Ishikawa (cell line): ENCODE data around the gene TNPO3.

ENCODE experiments used
- CEBPB ChIP-seq: IDR thresholded peaks from 2 replicates; pipeline ENCODE4 v1.6.1; 2012
- CREB1 ChIP-seq: IDR thresholded peaks from 2 replicates; pipeline ENCODE4 v1.6.1; 2012; ENCODE audit warnings: low read depth
- EGR1 ChIP-seq: IDR thresholded peaks from 2 replicates; pipeline ENCODE4 v1.6.1; 2012
- EP300 ChIP-seq: IDR thresholded peaks from 2 replicates; pipeline ENCODE4 v1.6.1; 2012; ENCODE audit warnings: borderline replicate concordance
- FOXM1 ChIP-seq: IDR thresholded peaks from 2 replicates; pipeline ENCODE4 v1.6.1; 2012; ENCODE audit warnings: low read depth, borderline replicate concordance
- MAX ChIP-seq: IDR thresholded peaks from 2 replicates; pipeline ENCODE4 v1.6.1; 2012
- NFIC ChIP-seq: IDR thresholded peaks from 2 replicates; pipeline ENCODE4 v1.6.1; 2012
- RAD21 ChIP-seq: IDR thresholded peaks from 2 replicates; pipeline ENCODE4 v1.6.1; 2012; ENCODE audit warnings: low read depth
- REST ChIP-seq: IDR thresholded peaks from 2 replicates; pipeline ENCODE4 v1.6.1; 2012; ENCODE audit warnings: low read depth, mild to moderate bottlenecking
- TAF1 ChIP-seq: IDR thresholded peaks from 2 replicates; pipeline ENCODE4 v1.6.1; 2012; ENCODE audit warnings: low read depth, mild to moderate bottlenecking
- TCF12 ChIP-seq: IDR thresholded peaks from 2 replicates; pipeline ENCODE4 v1.6.1; 2012; ENCODE audit warnings: low read depth
- TEAD4 ChIP-seq: IDR thresholded peaks from 2 replicates; pipeline ENCODE4 v1.6.1; 2012
- USF1 ChIP-seq: IDR thresholded peaks from 2 replicates; pipeline ENCODE4 v1.6.1; 2012
- YY1 ChIP-seq: IDR thresholded peaks from 2 replicates; pipeline ENCODE4 v1.6.1; 2012; ENCODE audit warnings: low read depth
- ZBTB7A ChIP-seq: IDR thresholded peaks from 2 replicates; pipeline ENCODE4 v1.6.1; 2012; ENCODE audit warnings: low read depth

TNPO3 gene

GRCh38 chr7:129069021-129069420 lies 14.1 kb upstream of the TNPO3 start:
- TF ChIP-seq REST (no peak), TEAD4 (no peak), MAX (no peak), EGR1 (no peak), TAF1 (no peak), ZBTB7A (no peak), YY1 (no peak), TCF12 (no peak), RAD21 (no peak), NFIC (no peak), USF1 (no peak), EP300 (no peak), CREB1 (no peak)

GRCh38 chr7:129067943-129068548 lies 13.1 kb upstream of the TNPO3 start:
- no peak for TF ChIP-seq RAD21
- TF ChIP-seq MAX: no peak
- no peak for TF ChIP-seq YY1
- no peak for TF ChIP-seq EP300
- TF ChIP-seq CREB1: no peak
- no peak for TF ChIP-seq TEAD4
- TF ChIP-seq FOXM1: no peak
- no peak for TF ChIP-seq REST
- TF ChIP-seq NFIC: no peak
- no peak for TF ChIP-seq TAF1
- no peak for TF ChIP-seq CEBPB
- TF ChIP-seq EGR1: no peak
- no peak for TF ChIP-seq TCF12
- no peak for TF ChIP-seq USF1
- TF ChIP-seq ZBTB7A: no peak

- TF ChIP-seq TAF1 (no peak), USF1 (no peak), YY1 (no peak), EP300 (no peak), EGR1 (no peak), CREB1 (no peak), TCF12 (no peak)
Observed at GRCh38 chr7:129066290-129067131, 11.6 kb upstream of the TNPO3 start.

GRCh38 chr7:129055861-129056464 lies 1.1 kb upstream of the TNPO3 start:
- TF ChIP-seq YY1 (no peak), FOXM1 (no peak), TCF12 (no peak), EP300 (no peak), NFIC (no peak), RAD21 (no peak), CEBPB (no peak), MAX (no peak), EGR1 (no peak), TAF1 (no peak), TEAD4 (no peak), USF1 (no peak), CREB1 (no peak), REST (no peak), ZBTB7A (no peak)
